Transverse colon (tissue), 4 donors: ENCODE results near the gene TUBB3.

Experiments used
- EP300 ChIP-seq: sonication (generic); formaldehyde crosslinking; IDR thresholded peaks from one replicate; pipeline ENCODE4 v1.6.1; 2017; ENCODE audit warnings: antibody characterized with exemption, low read depth
- POLR2A ChIP-seq: fragments of 450-650 bp; IDR thresholded peaks from one replicate; pipeline ENCODE4 v1.6.1; 2016; ENCODE audit warnings: antibody characterized with exemption, mild to moderate bottlenecking, moderate library complexity
- POLR2AphosphoS5 ChIP-seq, 3 donors: sonication (generic); formaldehyde crosslinking; IDR thresholded peaks; one replicate each; pipeline ENCODE4 v1.6.1; 2016; ENCODE audit warnings: antibody characterized with exemption in 3 of 3
- TF ChIP-seq, protein P1 (sequence below), 5 experiments: fragments of 200-600 bp in 3 of 5; fragments of 450-650 bp in 2 of 5; sonication (generic) in 3 of 5; IDR thresholded peaks; 1 replicate in 2 of 5; 2 replicates in 3 of 5; pipeline ENCODE4 v1.5.1; 2016 to 2017; ENCODE audit warnings: antibody characterized with exemption in 5 of 5, inconsistent platforms in 3 of 5, mild to moderate bottlenecking in 2 of 5, moderate library complexity in 1 of 5

DNA sequence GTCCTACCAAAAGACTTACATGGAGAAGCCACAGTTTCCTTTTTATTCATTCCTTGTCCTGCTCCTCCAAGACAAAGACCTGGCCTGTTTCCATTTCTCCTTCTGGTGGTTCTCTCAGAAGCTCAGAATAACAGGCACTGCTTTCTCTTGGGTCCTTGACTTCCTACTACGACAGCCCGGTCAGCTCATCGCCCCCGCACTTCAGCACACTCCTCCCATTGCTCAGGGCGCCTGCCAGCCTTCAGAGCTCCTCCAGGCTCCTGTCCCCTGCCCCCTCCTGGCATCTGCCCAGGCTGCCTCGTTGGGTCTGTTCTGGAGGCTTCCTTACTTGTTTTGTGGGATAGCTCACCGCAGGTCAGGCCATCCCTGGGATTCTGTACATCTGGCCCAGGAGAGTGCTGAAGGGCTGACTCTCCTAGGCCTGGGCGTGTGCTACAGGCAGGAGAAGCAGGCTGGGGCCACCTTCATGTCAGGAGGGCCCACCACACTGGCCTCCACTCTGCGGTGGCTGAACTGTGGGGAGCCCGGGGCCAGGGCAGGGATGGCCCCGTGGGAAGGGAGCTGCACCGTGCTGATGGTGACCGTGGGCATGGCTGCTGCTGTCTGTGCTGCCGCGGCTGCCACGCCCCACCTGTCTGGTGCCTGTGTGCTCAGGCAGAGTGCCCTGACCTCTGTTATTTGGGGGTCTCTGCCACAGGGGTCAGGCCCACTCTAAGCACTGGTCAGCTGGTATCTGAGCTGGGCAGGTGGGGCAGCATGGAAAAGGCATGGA, 32.1 kb upstream of the TUBB3 start:
- TF ChIP-seq, protein P1, sequence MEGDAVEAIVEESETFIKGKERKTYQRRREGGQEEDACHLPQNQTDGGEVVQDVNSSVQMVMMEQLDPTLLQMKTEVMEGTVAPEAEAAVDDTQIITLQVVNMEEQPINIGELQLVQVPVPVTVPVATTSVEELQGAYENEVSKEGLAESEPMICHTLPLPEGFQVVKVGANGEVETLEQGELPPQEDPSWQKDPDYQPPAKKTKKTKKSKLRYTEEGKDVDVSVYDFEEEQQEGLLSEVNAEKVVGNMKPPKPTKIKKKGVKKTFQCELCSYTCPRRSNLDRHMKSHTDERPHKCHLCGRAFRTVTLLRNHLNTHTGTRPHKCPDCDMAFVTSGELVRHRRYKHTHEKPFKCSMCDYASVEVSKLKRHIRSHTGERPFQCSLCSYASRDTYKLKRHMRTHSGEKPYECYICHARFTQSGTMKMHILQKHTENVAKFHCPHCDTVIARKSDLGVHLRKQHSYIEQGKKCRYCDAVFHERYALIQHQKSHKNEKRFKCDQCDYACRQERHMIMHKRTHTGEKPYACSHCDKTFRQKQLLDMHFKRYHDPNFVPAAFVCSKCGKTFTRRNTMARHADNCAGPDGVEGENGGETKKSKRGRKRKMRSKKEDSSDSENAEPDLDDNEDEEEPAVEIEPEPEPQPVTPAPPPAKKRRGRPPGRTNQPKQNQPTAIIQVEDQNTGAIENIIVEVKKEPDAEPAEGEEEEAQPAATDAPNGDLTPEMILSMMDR (IDR thresholded peaks at IDR 0.05) = no peak
- TF ChIP-seq EP300 (no peak), POLR2A (no peak), POLR2AphosphoS5 (IDR thresholded peaks at IDR 0.05) (no peak)
